SK-N-MC (cell line): ENCODE data around the gene AMBRA1.

ENCODE experiments used
- EZH2 ChIP-seq: fragments of 200-600 bp; sonication (generic); IDR thresholded peaks from one replicate; pipeline ENCODE4 v1.6.1; 2017; ENCODE audit warnings: antibody characterized with exemption
- FOXP2 ChIP-seq: optimal IDR thresholded peaks from 2 replicates; pipeline ENCODE3; 2011; ENCODE audit warnings: mild to moderate bottlenecking, moderate library complexity; ENCODE audit not compliant: insufficient read depth; ENCODE audit errors: extremely low read length, control extremely low read depth
- POLR2AphosphoS5 ChIP-seq: IDR thresholded peaks from 2 replicates; pipeline ENCODE4 v1.6.1; 2012; ENCODE audit warnings: mild to moderate bottlenecking, low read depth, low read length, borderline replicate concordance

- TF ChIP-seq EZH2 (no peak), POLR2AphosphoS5 (no peak), FOXP2 (no peak)
Measured at GRCh38 chr11:46391186-46391577, 202.6 kb downstream of the AMBRA1 start.
